Prostate gland (tissue), 2 donors: Measurements from ENCODE around the gene SLC43A2.

Source experiments
- CTCF ChIP-seq, 4 experiments: fragments of 200-600 bp in 2 of 4; fragments of 450-650 bp in 2 of 4; sonication (generic) in 2 of 4; IDR thresholded peaks; 1 replicate in 3 of 4; 2 replicates in 1 of 4; pipeline ENCODE4 v1.5.1; 2016 to 2019; ENCODE audit warnings: antibody characterized with exemption in 4 of 4, mild to moderate bottlenecking in 2 of 4, moderate library complexity in 2 of 4
- POLR2A ChIP-seq: fragments of 450-650 bp; IDR thresholded peaks from one replicate; pipeline ENCODE4 v1.6.1; 2016; ENCODE audit warnings: antibody characterized with exemption, mild to moderate bottlenecking

- no peak for TF ChIP-seq POLR2A
- TF ChIP-seq CTCF (IDR thresholded peaks at IDR 0.05), result no peak
These were observed 71.1 kb downstream of the SLC43A2 start for GRCh38 chr17:1557355-1558095.
